GM12878 (cell line): ENCODE data around the gene MYH9. TPM values are rescaled to one million over a fixed set of nuclear protein-coding genes. Genes with fewer than 3 reads are reported as not detected.

Source experiments
- ATAC-seq: fragments of 200-7000 bp; cut with Tn5 transposase; 3 replicates; pipeline ENCODE4 v1.9.1; 2020; ENCODE audit warnings: mild to moderate bottlenecking, moderate library complexity
- BruUV-seq: library from RNA; stranded (reverse); fragments of 400-500 nt; replicated peaks from 2 replicates; lab custom pipeline; 2021; lab: Mats Ljungman, UMichigan
- CTCF ChIA-PET: fragments of 300-600 bp; sonication (Branson Sonifier 250); formaldehyde crosslinking; extraction: SDS; loops from one replicate; lab custom pipeline; 2021; ENCODE audit warnings: inconsistent platforms; lab: Yijun Ruan, JAX
- POLR2A ChIA-PET: fragments of 350-600 bp; formaldehyde crosslinking; extraction: SDS; loops from one replicate; lab custom pipeline; 2021; ENCODE audit warnings: inconsistent platforms; lab: Charles Lee
- RAD21 ChIA-PET: fragments of 300-600 bp; sonication (Branson Sonifier 250); formaldehyde crosslinking; loops from one replicate; lab custom pipeline; 2023; ENCODE audit warnings: antibody characterized with exemption; ENCODE audit not compliant: unreplicated experiment; lab: Charles Lee
- SMC1A ChIA-PET: fragments of 300-600 bp; sonication (Branson Sonifier 250); formaldehyde crosslinking; loops from one replicate; lab custom pipeline; 2023; ENCODE audit not compliant: unreplicated experiment, uncharacterized antibody; lab: Charles Lee
- DNase-seq: peaks from one replicate; pipeline ENCODE4 v3.0.0-alpha.2; 2011; ENCODE audit warnings: low read depth, low spot score
- FAIRE-seq: peaks from 3 replicates; lab custom pipeline; 2011; peaks lifted over from hg19 to GRCh38; lab: Jason Lieb, UNC
- H2AFZ ChIP-seq: 2 replicates; pipeline ENCODE4 v1.6.0; 2011; ENCODE audit warnings: low read depth, low read length, control low read depth; ENCODE audit not compliant: control insufficient read depth
- H3K27ac ChIP-seq: 2 replicates; pipeline ENCODE4 v1.5.1; 2011; ENCODE audit warnings: control low read depth; ENCODE audit not compliant: control insufficient read depth, insufficient read depth
- H3K27me3 ChIP-seq, 2 experiments: replicated peaks in 1 of 2; 2 replicates each; pipeline versions ENCODE4 v1.6.0 to v1.6.1; 2011; ENCODE audit warnings: low read length in 1 of 2; ENCODE audit not compliant: control insufficient read depth in 2 of 2, insufficient read depth in 2 of 2
- H3K36me3 ChIP-seq, 2 experiments: 2 replicates each; pipeline ENCODE4 v1.5.1; 2011; ENCODE audit warnings: low read length in 1 of 2; ENCODE audit not compliant: control insufficient read depth in 2 of 2, insufficient read depth in 2 of 2
- H3K4me1 ChIP-seq: 2 replicates; pipeline ENCODE4 v1.6.1; 2011; ENCODE audit warnings: mild to moderate bottlenecking, low read length, moderate library complexity, mixed read lengths; ENCODE audit not compliant: control insufficient read depth, insufficient read depth
- H3K4me2 ChIP-seq: 2 replicates; pipeline ENCODE4 v1.6.0; 2011; ENCODE audit warnings: control low read depth; ENCODE audit not compliant: control insufficient read depth, insufficient read depth
- H3K4me3 ChIP-seq: fragments of 200-600 bp; sonication (generic); 2 replicates; pipeline ENCODE4 v1.5.1; 2016
- H3K79me2 ChIP-seq: 2 replicates; pipeline ENCODE4 v1.6.0; 2011; ENCODE audit warnings: low read length; ENCODE audit not compliant: control insufficient read depth, insufficient read depth
- H3K9ac ChIP-seq: 2 replicates; pipeline ENCODE4 v1.8.0; 2011; ENCODE audit warnings: low read length, control low read depth, mixed read lengths; ENCODE audit not compliant: control insufficient read depth, insufficient read depth
- H3K9me3 ChIP-seq: replicated peaks from 3 replicates; pipeline ENCODE4 v1.5.1; 2011; ENCODE audit warnings: mild to moderate bottlenecking, low read length; ENCODE audit not compliant: control insufficient read depth, insufficient read depth
- H4K20me1 ChIP-seq: 2 replicates; pipeline ENCODE4 v1.6.0; 2011; ENCODE audit not compliant: control insufficient read depth, insufficient read depth
- CBFB ChIP-seq: IDR thresholded peaks from 2 replicates; pipeline ENCODE4 v1.6.1; 2016; ENCODE audit warnings: antibody characterized with exemption, low read depth
- CREB1 ChIP-seq: IDR thresholded peaks from 2 replicates; pipeline ENCODE4 v1.6.1; 2012; ENCODE audit warnings: low read depth, mild to moderate bottlenecking, inconsistent platforms
- MYC ChIP-seq: IDR thresholded peaks from 2 replicates; pipeline ENCODE4 v1.6.1; 2011; ENCODE audit warnings: mild to moderate bottlenecking, low read length, moderate library complexity, inconsistent platforms; ENCODE audit not compliant: insufficient read depth, insufficient replicate concordance, insufficient read length, severe bottlenecking
- NFIC ChIP-seq: IDR thresholded peaks from 2 replicates; pipeline ENCODE4 v1.6.1; 2012; ENCODE audit warnings: low read depth, mild to moderate bottlenecking, inconsistent platforms, low read length, moderate library complexity
- NFXL1 ChIP-seq: fragments of 450-650 bp; IDR thresholded peaks from 2 replicates; pipeline ENCODE4 v1.6.1; 2017; ENCODE audit warnings: antibody characterized with exemption, mild to moderate bottlenecking, borderline replicate concordance
- RELA ChIP-seq: fragments of 450-650 bp; IDR thresholded peaks from 2 replicates; pipeline ENCODE4 v1.8.0; 2014; ENCODE audit warnings: borderline replicate concordance; ENCODE audit not compliant: partially characterized antibody
- SUZ12 ChIP-seq: fragments of 200-600 bp; sonication (generic); IDR thresholded peaks from one replicate; pipeline ENCODE4 v1.6.1; 2018; ENCODE audit warnings: antibody characterized with exemption, mild to moderate bottlenecking; ENCODE audit not compliant: unreplicated experiment
- WGBS: methylation state at CpG from one replicate; pipeline ENCODE4 v1.1.6; 2016; ENCODE audit warnings: low lambda C conversion rate; ENCODE audit not compliant: insufficient replicate concordance, insufficient coverage; ENCODE audit errors: missing lambda C conversion rate; 5-methylcytosine and 5-hydroxymethylcytosine counted together
- in situ Hi-C: fragments of 300-500 bp; cut with MboI; formaldehyde crosslinking; loops from 9 replicates; pipeline ENCODE4 v1.14.3; 2018; ENCODE audit warnings: mixed read lengths
- intact Hi-C: fragments of 100-400 bp; cut with micrococcal nuclease; formaldehyde crosslinking; loops from one replicate; pipeline ENCODE4 v1.14.2; 2022; ENCODE audit not compliant: unreplicated experiment
- polyA plus RNA-seq, 11 experiments: library from polyadenylated mRNA; depleted of rRNA in 4 of 11; unstranded in 6 of 11; stranded (reverse) in 5 of 11; fragments of >200 nt; fragmentation: Nextera tagmentation in 4 of 11; fragmentation: Illumina TruSeq in 1 of 11; extraction: Ambion mirVana in 4 of 11; extraction: Trizol in 1 of 11; gene quantifications; 1 replicate in 1 of 11; 2 replicates in 10 of 11; pipeline versions ENCODE4 v1.2.1 to v1.2.3, GENCODE V29; 2011 to 2016; ENCODE audit warnings: inconsistent platforms in 2 of 11, missing spikeins in 2 of 11, low read depth in 1 of 11
- total RNA-seq, 4 experiments: library from RNA; depleted of rRNA in 3 of 4; stranded (reverse); fragments of >200 nt in 3 of 4; fragmentation: Illumina TruSeq in 1 of 4; extraction: Trizol in 1 of 4; gene quantifications; 2 replicates each; pipeline versions ENCODE4 v1.2.1 to v1.2.3, GENCODE V29; 2013 to 2021
- TF ChIP-seq, protein P1 (sequence below): fragments of 450-650 bp; IDR thresholded peaks from 2 replicates; pipeline ENCODE4 v1.6.1; 2014; ENCODE audit warnings: mild to moderate bottlenecking
- TF ChIP-seq, protein P2 (sequence below): IDR thresholded peaks from 2 replicates; pipeline ENCODE4 v1.6.1; 2011; ENCODE audit warnings: borderline replicate concordance, low read depth, mild to moderate bottlenecking, moderate library complexity, low read length; ENCODE audit not compliant: insufficient read depth, poor library complexity, severe bottlenecking
- TF ChIP-seq, protein P3 (sequence below): IDR thresholded peaks from 2 replicates; pipeline ENCODE4 v1.6.1; 2012; ENCODE audit warnings: low read depth, low read length, improper control_type of control experiment
- TF ChIP-seq, protein P4 (sequence below): fragments of 450-650 bp; IDR thresholded peaks from 2 replicates; pipeline ENCODE4 v1.6.1; 2017; ENCODE audit warnings: antibody characterized with exemption, mild to moderate bottlenecking, moderate library complexity

Gene MYH9
- total and polyA plus RNA-seq, 10 of the 15 experiments (the other 5 are each of a cell fraction or from before 2014, with no cell fraction given) = 5.1 to 525 (median 145) TPM

DNA sequence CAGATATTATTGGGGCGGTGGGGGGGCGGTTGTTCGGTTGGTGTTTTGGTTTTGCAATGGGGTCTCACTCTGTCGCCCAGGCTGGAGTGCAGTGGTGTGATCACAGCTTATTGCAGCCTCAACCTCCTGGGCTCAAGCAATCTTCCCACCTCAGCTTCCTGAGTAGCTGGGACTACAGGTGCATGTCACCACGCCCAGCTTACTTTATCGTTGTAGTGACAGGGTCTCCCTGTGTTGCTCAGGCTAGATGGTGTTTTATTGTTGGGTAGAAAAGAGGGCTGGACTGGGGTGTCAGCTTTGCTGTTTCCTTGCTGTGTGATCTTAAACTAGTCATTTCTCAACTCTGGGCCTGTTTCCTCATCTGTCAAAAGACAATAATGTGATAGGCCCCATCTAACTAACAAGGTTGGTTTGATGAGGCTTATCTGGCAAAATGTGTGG, 17.5 kb upstream of the MYH9 start:
- no TSS peak for BruUV-seq
- TF ChIP-seq, protein P1, sequence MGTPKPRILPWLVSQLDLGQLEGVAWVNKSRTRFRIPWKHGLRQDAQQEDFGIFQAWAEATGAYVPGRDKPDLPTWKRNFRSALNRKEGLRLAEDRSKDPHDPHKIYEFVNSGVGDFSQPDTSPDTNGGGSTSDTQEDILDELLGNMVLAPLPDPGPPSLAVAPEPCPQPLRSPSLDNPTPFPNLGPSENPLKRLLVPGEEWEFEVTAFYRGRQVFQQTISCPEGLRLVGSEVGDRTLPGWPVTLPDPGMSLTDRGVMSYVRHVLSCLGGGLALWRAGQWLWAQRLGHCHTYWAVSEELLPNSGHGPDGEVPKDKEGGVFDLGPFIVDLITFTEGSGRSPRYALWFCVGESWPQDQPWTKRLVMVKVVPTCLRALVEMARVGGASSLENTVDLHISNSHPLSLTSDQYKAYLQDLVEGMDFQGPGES = no peak
- TF ChIP-seq MYC = no peak
- TF ChIP-seq CBFB = no peak
- TF ChIP-seq NFXL1 = no peak
- no peak for TF ChIP-seq NFIC
- TF ChIP-seq CREB1 = no peak
- TF ChIP-seq, protein P2, sequence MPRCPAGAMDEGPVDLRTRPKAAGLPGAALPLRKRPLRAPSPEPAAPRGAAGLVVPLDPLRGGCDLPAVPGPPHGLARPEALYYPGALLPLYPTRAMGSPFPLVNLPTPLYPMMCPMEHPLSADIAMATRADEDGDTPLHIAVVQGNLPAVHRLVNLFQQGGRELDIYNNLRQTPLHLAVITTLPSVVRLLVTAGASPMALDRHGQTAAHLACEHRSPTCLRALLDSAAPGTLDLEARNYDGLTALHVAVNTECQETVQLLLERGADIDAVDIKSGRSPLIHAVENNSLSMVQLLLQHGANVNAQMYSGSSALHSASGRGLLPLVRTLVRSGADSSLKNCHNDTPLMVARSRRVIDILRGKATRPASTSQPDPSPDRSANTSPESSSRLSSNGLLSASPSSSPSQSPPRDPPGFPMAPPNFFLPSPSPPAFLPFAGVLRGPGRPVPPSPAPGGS = no peak
- TF ChIP-seq SUZ12 = no peak
- TF ChIP-seq, protein P3, sequence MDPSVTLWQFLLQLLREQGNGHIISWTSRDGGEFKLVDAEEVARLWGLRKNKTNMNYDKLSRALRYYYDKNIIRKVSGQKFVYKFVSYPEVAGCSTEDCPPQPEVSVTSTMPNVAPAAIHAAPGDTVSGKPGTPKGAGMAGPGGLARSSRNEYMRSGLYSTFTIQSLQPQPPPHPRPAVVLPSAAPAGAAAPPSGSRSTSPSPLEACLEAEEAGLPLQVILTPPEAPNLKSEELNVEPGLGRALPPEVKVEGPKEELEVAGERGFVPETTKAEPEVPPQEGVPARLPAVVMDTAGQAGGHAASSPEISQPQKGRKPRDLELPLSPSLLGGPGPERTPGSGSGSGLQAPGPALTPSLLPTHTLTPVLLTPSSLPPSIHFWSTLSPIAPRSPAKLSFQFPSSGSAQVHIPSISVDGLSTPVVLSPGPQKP = no peak
- no peak for TF ChIP-seq RELA
- TF ChIP-seq, protein P4, sequence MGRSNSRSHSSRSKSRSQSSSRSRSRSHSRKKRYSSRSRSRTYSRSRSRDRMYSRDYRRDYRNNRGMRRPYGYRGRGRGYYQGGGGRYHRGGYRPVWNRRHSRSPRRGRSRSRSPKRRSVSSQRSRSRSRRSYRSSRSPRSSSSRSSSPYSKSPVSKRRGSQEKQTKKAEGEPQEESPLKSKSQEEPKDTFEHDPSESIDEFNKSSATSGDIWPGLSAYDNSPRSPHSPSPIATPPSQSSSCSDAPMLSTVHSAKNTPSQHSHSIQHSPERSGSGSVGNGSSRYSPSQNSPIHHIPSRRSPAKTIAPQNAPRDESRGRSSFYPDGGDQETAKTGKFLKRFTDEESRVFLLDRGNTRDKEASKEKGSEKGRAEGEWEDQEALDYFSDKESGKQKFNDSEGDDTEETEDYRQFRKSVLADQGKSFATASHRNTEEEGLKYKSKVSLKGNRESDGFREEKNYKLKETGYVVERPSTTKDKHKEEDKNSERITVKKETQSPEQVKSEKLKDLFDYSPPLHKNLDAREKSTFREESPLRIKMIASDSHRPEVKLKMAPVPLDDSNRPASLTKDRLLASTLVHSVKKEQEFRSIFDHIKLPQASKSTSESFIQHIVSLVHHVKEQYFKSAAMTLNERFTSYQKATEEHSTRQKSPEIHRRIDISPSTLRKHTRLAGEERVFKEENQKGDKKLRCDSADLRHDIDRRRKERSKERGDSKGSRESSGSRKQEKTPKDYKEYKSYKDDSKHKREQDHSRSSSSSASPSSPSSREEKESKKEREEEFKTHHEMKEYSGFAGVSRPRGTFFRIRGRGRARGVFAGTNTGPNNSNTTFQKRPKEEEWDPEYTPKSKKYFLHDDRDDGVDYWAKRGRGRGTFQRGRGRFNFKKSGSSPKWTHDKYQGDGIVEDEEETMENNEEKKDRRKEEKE = no peak
- 33% methylated on average over 6 of the region's 6 CpGs for WGBS
- FAIRE-seq (no peak), DNase-seq (no peak), ATAC-seq (peak; percentile 57)
- CTCF ChIA-PET = interaction anchor here (1.0 to 1.5 kb wide), 3 partner anchors 31 to 81 kb away, joined by 4 to 5 read pairs (median 4); no protein-coding TSS in a partner anchor
- Histone ChIP-seq H3K9ac (no peak overlapping the region; the same call in 1 of the 2 replicates), H4K20me1 (no peaks in the 10 kb centered on the region), H3K4me2 (peak overlapping the region; percentile 35), H3K27me3 (no peaks in the 10 kb centered on the region), H3K9me3 (no peaks in the 10 kb centered on the region), H3K36me3 (no peaks in the 10 kb centered on the region), H3K4me3 (no peak overlapping the region), H3K4me1 (peaks cover 12% of the 10 kb centered on the region), H3K79me2 (no peaks in the 10 kb centered on the region), H3K27ac (no peak overlapping the region), H2AFZ (peak overlapping the region; percentile 77)
- POLR2A ChIA-PET = interaction anchor here (0.6 kb wide), 1 partner anchor 25 kb away, joined by 3 read pairs; no protein-coding TSS in a partner anchor
- SMC1A ChIA-PET = interaction anchor here (0.5 to 1.4 kb wide), 2 partner anchors 26 to 57 kb away, joined by 3 read pairs; no protein-coding TSS in a partner anchor
- intact Hi-C loops (no loop called here), in situ Hi-C loops (no loop called here)
- RAD21 ChIA-PET = no interaction called here
